CD4-positive, alpha-beta T cell treated with Interleukin-2 at 100 ng/mL for 4 hours (primary cell): ENCODE measurements around the gene FTH1.
A peak's percentile ranks its signal among the peaks of the same experiment; 100 is the strongest.

Experiments used
- DNase-seq: peaks from one replicate; pipeline ENCODE4 v3.0.0-alpha.2; 2020; ENCODE audit warnings: low spot score

FTH1 gene

DNA sequence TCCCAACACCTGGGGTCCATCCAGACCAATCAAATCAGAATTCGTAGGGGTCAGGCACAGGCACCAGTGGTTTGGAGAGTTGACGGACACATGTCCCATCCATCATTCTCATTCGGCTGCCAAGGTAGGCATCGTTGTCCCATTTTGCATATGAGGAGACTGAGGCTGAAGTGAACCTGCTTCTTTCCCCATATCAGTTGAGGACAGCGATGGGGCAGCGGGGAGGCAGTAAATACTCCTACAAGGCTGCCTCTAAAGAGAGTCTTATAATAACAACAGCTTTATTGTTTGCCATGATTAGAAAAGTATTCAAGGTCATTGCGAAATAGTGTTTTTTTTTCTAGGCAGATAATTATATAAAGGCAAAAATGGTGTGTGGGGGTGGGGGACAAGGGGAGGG lies 18.9 kb downstream of the FTH1 start:
- DNase-seq = no peak

DNA sequence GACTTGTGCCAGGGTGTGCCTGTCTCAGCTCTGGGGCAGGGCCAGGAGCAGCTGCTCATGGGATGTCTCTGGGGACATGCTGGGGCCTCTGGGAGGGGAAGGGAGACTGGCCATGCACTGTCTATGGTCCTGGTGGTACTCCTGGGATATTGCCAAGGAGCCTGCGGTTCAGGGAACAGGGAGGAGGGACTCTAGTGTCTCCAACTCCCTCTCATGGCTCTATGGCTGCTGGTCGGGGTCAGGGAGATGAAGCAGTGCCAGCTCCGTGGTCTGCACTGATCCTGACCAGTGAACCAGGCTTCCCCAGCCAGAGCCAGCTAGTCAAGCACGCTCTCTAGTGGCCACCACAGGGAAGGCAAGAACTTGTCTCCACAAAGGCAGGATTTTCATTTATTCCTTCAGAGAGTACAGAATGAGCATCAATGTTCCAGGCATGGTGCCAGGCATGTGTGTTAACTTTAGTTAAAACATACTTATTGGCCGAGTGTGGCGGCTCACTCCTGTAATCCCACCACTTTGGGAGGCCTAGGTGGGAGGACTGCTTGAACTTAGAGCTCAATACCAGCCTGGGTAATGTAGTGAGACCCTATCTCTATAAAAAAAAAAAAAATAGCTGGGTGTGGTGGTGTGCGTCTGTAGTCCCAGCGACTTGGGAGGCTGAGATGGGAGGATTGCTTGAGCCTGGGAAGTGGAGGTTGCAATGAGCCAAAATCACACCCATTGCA lies 19.8 kb downstream of the FTH1 start:
- DNase-seq = peak; percentile 68

DNA sequence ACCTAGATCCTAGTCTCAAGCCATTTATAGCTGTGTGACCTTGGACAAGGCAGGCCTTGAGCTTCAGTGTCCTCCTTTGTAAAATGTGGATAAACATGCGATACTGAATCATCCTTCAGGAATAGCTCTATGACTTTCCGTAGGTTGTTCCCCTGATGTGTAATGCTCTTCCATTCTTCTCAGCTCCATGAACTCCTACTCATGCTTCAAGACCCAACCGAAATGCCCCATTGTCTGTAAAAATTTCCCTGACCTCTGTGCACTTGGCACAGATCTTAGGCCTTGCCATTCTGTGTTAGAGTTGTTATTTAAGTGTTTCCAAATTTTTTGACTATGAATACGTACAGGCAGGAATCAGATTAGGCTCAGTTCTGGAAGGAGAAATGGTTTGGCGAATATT lies 20.5 kb downstream of the FTH1 start:
- no peak for DNase-seq

DNA sequence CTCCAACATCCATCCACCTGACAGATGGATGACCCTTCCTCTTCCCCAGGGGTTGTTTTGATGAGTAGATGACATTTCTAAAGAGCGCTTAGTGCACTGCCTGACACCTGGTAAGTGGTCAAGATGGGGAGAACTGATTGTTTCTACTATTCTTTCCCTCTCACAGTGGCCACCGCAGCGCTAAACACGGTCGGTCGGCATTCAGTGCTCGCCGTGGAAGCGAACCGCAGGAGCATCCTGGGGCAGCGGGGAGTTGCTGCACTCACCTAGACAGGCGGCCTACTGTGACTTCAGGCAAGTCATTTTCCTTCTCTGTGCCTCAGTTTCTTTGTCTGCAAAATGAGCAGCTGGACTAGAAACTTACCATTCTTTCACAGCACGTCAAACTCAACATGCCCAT lies 22.2 kb downstream of the FTH1 start:
- DNase-seq = no peak

DNA sequence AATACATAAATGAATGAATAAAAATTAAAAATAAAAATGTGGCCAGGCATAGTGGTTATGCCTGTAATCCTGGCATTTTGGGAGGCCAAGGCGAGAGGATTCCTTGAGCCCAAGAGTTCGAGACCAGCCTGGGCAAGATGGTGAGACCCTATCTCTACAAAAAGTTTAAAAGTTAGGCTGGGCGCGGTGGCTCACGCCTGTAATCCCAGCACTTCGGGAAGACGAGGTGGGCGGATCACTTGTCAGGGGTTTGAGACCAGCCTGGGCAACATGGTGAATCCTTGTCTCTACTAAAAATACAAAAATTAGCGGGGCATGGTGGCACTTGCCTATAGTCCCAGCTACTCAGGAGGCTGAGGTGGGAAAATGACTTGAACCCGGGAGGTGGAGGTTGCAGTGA lies 27.0 kb downstream of the FTH1 start:
- DNase-seq = no peak

DNA sequence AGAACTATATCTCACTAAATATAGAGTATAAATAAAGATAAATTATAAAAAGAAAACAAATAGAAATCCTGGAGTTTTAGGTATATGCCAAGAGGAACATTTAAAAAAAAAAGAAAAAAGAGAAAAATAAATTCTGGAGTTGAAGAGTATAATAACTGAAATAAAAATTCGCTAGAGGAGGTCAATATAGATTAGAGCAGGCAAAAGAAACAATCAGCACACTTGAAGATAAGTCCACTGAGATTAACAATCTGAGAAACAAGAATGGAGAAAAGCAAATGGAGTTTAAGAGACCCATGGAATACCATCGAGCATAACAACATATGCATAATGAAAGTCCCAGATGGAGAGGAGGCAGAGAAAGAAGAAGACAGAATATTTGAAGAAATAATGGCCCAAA lies 31.6 kb downstream of the FTH1 start:
- DNase-seq = no peak

DNA sequence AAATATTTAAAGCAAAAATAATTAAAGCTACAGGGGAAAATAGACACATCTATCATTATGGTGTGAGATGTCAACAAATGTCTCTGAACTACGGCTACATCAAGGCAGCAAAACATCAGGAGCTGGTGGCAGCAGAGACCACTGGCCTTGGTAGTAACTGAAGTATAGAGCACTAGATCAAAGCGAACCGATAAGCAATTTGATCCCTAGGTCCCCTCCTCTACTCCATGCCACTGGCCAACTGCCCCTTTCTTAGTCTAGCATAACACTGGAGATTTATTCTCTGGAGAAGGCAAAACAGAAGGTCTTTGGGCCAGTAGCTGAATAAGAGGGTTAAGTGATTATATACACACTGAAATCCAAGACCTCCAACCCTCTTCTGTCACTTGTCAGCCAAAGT lies 36.5 kb downstream of the FTH1 start:
- DNase-seq = no peak

DNA sequence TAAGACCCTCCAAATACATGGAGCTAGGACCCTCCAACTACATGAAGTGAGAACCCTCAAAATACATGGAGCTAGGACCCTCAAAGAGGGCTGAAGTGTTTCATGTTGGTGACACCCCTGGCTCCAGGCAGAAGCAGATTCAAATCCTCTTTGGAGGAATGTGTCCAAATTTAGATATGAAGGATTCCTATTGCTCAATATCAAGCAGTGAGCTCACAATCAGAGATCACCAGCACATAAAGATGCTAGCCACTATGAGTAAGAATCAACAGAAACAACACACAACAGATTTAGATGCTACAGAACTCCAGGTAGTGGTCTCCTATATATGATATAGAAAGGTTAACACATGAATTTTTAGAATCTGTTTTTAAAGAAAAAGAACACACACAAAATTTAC lies 38.8 kb downstream of the FTH1 start:
- DNase-seq = no peak

DNA sequence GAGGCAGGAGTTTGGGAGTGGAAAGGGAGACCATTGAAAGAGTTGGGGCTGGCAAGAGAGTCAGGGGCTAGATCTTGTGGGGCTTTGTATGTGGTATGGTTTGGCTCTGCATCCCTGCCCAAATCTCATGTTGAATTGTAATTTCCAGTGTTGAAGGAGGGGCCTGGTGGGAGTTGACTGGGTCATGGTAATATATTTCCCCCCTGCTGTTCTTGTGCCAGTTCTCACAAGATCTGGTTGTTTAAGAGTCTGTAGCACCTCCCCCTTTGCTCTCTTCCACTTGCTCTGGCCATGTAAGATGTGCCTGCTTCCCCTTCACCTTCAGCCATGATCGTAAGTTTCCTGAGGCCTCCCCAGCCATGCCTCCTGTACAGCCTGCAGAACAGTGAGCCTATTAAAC lies 39.9 kb downstream of the FTH1 start:
- no peak for DNase-seq

DNA sequence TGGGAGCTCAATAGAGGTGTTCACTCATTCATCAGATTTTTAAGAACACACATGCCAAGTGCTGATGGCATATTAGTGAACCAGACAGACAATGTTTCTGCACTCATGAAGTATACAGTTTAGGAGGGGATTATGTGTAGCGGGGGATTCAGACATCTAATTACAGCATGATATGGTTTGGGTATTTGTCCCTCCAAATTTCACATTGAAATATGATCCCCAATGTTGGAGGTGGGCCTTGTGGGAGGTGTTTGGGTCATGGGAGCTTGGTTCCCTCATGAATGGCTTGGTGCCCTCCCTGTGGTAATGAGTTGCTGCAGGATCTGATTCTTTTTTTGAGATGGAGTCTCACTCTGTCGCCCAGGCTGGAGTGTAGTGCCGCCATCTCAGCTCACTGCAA lies 41.2 kb downstream of the FTH1 start:
- no peak for DNase-seq

DNA sequence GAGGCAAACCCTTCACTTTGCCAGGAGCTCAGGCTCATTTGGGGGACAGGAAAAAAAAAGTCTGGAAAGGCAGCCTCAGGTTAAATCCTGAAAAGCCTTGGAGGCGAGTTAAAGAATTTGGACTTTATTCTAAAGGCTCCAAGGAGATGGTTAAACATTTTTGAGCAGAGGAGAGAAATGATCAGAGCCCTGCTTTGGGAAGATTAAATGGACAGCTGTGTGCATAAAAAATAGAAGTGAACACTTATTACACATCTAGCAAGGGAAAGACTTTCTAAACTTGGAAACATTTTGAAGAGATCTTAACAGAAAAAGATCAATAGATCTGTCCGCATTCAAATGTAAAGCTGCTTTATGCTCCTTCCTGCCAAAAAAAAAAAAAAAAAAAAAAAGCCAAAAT lies 41.7 kb downstream of the FTH1 start:
- DNase-seq = no peak

DNA sequence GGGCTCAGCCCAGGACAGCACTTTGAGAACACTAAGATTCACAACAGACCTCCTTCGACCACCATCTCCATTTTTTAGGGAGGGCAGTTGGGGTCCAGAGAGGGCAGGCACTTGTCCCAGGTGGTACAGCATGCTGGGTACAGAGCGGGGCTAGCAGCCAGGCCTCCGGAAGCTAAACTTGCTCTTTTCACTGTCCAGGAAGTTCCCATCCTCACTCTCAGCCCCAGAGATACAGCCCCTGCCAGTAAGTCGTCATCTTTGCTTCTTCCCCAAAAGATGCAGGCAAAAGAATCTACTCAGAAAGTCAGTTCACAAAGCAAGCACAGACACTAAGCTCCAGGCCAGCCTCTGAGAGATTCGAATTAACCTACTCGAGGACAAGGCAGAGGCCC lies 43.4 kb downstream of the FTH1 start:
- DNase-seq = no peak

DNA sequence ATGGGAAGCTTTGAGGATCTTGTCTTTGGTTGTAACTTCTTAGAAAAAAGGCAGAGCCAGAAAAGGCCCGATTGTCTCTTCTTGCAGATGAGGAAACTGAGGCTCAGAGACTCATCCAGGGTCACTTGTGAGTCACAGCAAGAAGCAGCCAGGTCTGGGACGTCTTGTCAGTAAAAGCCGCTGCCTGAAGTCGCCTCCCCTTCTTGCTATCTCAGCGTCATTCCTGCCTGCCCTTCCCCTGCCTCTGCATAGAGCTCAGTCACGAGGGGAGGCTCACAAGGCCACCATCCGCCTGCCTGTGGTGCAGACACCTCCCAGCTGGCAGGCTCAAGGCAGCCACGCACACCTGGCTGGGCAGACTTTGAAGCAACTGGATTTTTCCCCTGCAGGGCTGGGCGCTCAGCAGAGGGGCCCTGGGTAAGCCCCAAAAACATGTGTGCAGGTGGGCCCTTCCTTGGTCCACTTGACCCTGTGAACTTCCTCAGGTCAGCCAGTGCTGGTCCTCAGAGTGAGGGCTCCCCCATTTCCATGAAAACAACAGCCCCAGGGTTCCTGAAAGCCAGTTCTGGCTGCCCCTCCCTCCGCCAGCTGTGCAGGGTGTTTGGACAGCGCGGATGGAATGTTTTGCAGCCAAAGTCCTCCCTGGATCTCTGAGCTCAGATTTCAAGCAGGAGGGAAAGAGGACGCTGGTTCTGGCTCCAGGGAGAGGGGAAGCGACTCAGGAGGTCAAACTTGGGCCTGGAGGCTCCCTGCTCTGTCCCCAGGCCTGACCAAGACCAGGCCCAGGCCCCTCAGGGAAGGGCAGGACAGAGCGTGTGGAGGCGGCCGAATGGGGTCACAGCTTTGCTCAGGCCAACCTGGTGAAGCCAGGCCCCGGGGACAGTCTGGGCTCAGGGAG lies 44.0 kb downstream of the FTH1 start:
- DNase-seq = no peak

DNA sequence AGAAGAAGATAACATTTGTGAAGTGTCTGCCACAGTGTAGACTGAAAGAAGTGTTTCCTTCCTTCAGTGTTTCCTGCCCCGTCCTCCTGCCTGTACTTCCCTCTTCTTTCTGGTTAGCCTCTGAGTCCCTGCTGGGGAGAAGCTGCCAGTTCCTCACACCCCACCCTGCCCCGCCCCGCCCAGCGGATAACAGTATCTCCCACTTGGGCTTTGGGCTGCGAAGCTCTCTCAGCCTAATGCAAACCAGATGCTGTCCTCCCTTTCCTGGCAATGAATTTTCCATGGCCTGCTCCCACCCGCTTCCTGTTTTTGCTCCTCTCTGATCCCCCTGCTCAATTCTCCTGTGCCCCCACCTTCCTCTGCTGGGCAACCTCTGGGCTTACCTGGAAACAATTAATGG lies 44.9 kb downstream of the FTH1 start:
- DNase-seq = no peak

DNA sequence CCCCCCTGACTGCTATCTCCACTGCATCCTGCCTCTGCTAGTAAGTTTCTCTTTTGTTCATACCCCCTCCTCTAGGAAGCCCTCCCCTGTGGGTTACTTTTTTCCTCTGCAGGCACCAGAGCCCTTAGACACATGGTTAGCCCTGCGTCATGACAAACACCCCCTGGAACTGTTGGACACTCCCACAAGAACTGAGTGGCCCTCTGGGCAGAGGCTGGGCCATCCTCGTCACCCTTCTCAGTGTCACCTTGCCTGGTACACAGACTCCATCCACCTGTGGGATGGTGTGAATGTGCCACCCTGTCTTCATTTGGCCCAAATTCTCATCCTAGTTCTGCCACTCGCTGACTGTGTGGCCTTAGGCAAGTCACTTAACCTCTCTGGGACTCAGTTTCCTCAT lies 46.0 kb downstream of the FTH1 start:
- DNase-seq = no peak

DNA sequence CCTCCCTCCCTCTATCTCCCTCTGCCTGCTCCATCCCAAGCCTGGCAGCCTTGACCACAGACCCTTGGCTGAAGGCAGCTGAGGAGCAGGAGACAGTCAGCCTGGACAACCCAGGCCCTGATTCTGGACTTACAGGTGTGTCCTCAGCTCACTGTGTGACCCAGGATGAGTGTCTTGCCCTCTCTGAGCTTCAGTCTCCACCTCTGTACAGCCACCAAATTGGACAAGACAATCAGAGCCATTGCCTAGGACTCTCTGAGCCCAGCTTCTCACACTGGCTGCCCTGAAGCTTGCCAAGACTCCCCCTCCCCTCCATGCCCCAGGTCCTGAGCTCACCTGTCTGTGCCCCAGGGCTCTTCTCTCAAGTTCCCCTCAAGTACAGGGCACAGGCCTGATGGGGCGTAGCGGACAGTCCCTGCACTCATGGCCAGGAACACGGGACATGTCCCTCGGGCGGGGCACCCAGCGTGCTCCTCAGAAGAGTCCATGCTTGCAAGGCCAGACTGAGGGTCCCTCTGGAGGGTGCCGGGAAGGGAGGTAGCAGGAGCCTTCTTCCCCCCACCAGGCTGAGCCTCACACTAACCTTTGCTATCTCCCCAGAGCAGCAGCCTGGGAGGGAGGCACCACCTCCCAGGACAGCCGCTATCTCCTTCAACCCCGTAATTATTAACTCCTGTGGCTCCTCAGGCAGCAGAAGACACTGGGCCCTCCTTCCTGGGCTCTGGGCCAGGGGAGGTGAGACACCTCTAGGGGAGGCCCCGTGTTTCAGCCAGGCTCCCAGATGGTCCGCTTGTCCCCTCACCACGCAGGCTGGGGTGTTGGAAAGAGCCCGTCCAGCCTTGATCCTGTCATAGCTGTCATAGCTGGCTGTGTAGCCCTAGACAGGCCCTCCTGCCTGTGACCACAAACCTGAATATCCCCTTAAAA lies 47.5 kb downstream of the FTH1 start:
- DNase-seq = no peak

DNA sequence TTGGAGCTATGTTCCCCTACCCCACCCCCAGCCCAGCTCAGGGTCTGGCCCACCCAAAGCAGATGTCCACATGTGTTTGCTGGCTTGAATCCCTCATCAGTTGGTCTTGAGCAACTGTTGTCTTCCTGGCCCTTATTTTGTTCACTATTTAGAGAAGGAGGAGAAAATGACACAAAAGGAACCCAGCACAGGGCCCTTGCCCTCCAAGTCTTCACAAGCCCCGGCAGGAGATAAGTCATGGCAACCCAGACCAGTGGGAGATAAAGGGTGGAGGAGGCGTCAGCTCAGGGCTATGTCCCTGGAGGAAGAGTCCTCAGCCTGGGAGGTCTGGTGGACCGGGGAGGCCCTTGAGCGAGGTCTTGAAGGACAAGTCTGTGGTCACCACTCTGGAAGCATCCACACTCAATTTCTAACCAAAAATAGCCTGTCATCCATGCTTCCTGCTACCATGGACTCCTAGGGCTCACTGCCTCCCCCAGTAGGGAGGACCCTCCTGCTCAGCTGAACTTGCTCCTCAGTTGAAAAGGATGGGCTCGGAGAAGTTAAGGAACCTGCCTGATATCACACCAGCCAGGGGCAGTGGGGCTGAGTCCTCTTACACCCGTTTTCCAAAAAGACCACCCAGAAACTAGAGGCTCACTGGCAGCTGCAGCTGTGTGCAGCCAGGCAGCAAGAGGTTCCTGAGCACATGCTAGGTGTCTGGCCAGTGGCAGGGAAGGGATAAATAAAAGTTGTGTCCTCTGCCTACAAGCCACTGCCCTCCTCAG lies 48.3 kb downstream of the FTH1 start:
- no peak for DNase-seq

DNA sequence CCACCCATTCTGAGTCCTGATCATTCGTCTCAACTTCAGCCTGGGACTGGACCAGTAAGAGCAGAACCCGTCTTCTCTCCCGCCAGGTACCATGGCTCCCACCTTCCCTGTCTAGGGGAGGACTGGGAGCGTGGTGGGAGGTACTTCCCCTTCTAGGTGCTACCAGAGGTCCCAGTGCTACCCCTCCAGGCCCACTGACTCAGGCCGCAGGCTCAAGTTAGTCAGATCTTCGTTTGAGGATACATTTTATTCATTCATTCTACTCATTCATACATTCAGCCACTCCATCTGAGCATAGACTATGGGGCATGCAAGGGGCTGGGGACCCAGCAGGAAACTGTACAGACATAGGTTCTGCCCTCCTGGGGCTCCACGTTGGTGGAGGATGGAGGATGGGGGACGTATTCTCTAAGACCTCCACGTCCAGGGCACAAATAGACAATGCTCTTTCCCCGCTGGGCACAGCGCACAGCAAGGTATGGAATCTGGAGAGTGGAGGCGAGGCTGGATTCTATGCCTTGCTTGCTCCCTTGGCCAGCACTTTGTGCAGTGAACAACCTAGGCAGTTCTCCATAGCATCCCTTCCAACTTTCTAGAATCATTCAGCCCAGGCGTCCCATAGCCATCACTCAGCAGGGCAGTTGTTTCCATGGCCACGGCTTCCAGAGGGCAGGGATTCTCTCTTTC lies 49.0 kb downstream of the FTH1 start:
- DNase-seq = no peak

DNA sequence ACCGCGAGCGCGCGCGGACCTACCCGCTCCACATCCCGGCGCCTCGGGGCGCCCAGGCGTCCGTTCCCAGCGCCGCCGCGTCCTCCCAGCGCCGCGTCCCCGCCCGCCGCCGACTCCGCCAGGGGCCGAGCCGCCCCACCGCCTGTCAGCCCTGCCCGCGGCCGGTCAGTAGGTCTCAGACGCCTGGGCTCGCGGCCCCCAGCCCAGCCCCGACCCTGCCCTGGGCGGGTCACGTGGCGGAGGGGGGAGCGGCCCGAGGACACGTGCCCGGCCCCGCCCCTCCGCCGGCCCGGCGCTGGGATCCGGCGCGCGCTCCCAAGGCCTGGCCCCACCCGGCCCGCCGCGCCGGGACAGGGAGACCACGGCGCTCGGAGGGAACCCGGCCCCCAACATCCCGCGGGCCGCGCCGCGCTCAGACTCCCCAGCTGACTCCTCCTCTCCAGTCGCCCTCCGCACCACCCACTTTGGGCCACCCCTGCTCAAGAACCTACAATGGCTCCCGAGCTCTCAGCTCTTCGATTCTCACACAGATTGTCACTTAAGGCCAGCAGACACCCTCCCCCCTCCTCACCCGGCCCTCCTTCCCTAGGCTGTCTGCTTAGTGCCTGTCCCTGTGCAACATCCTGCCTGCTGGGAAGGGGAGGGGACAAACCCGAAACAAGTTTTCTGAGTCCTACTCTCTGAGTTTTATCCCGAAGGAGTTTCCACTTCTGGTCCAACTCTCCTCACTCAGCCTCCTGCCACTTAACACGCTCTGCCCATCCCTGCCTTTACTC lies 49.9 kb downstream of the FTH1 start, which contains the start of gene RAB3IL1:
Gene RAB3IL1 (minus strand): TSS at position 233 of the 776 bp plus-strand sequence. CDS start 199 bp downstream, at position 34.
- DNase-seq = no peak

DNA sequence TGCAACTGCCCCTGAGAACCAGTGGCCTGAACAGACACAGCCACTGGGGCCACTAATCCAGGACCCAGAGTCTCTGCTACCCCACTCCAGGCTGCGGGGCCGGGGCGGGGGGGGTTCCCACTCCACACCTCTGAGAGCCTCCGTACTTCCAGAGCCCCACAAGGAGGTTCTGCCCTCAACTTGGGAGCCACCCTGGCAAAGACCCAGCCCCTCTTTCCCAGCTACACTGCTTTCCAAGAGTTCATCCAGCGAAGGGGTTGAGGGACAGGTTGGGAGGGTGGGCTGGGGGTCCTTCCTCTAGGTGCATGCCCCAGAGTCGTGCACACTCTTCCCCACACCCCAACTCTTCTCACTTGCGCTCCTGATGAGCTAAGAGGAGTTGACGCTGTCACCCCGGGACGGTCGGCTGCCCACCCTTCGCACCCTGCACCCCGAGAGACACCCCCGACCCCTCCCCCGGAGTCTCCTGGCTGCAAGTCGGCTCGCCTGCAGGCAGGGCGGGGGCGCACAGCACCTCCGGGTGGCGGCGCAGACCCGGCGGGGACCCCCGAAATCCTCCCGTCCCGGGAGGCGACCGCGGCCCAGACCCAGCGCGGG lies 50.6 kb downstream of the FTH1 start:
- DNase-seq = no peak
